Caco-2 (cell line): ENCODE results near the gene MEF2C. TPM values are rescaled to one million over a fixed set of nuclear protein-coding genes. Genes with fewer than 3 reads are reported as not detected.

Experiments used
- BruUV-seq: library from RNA; stranded (reverse); fragments of 400-500 nt; replicated peaks from 2 replicates; lab custom pipeline; 2021; lab: Mats Ljungman, UMichigan
- CTCF ChIA-PET: fragments of 300-600 bp; sonication (Branson Sonifier 250); formaldehyde crosslinking; loops from one replicate; lab custom pipeline; 2022; ENCODE audit warnings: antibody characterized with exemption; lab: Charles Lee
- POLR2A ChIA-PET: fragments of 300-600 bp; sonication (Branson Sonifier 250); formaldehyde crosslinking; loops from one replicate; lab custom pipeline; 2022; ENCODE audit warnings: antibody characterized with exemption; lab: Charles Lee
- DNase-seq, 2 experiments: peaks; one replicate each; pipeline versions ENCODE4 v3.0.0 to v3.0.0-alpha.2; 2020 to 2022
- H3K27me3 ChIP-seq: replicated peaks from 2 replicates; pipeline ENCODE4 v1.6.0; 2011; ENCODE audit warnings: low read length; ENCODE audit not compliant: control insufficient read depth, insufficient read depth
- H3K36me3 ChIP-seq: 2 replicates; pipeline ENCODE4 v1.5.1; 2011; ENCODE audit warnings: low read length; ENCODE audit not compliant: control insufficient read depth, insufficient read depth
- H3K4me1 ChIP-seq: fragments of 250-450 bp; sonication (Bioruptor Pico); 2 replicates; pipeline ENCODE4 v1.5.1; 2020; ENCODE audit warnings: mild to moderate bottlenecking
- H3K4me3 ChIP-seq: 2 replicates; pipeline ENCODE4 v1.5.1; 2011; ENCODE audit warnings: low read depth, mild to moderate bottlenecking, control low read depth, low read length
- H3K9me3 ChIP-seq: fragments of 250-450 bp; sonication (Bioruptor Pico); 2 replicates; pipeline ENCODE4 v1.5.1; 2020; ENCODE audit warnings: mild to moderate bottlenecking, moderate library complexity
- H3K27ac Mint-ChIP-seq: one replicate; pipeline ENCODE4 v1.8.0; 2022; ENCODE audit warnings: mixed read lengths; ENCODE audit not compliant: unreplicated experiment
- H3K27me3 Mint-ChIP-seq: one replicate; pipeline ENCODE4 v1.8.0; 2022; ENCODE audit warnings: mixed read lengths; ENCODE audit not compliant: insufficient read depth, unreplicated experiment
- H3K36me3 Mint-ChIP-seq: one replicate; pipeline ENCODE4 v1.8.0; 2022; ENCODE audit warnings: mild to moderate bottlenecking, mixed read lengths; ENCODE audit not compliant: insufficient read depth, unreplicated experiment
- H3K4me1 Mint-ChIP-seq: one replicate; pipeline ENCODE4 v1.8.0; 2022; ENCODE audit warnings: low read depth, mixed read lengths; ENCODE audit not compliant: unreplicated experiment
- H3K4me3 Mint-ChIP-seq: one replicate; pipeline ENCODE4 v1.8.0; 2022; ENCODE audit warnings: mild to moderate bottlenecking, moderate library complexity, mixed read lengths; ENCODE audit not compliant: unreplicated experiment
- H3K9me3 Mint-ChIP-seq: one replicate; pipeline ENCODE4 v1.8.0; 2022; ENCODE audit warnings: mixed read lengths; ENCODE audit not compliant: unreplicated experiment
- intact Hi-C: fragments of 100-400 bp; cut with micrococcal nuclease; formaldehyde crosslinking; loops from one replicate; pipeline ENCODE4 v1.10.0; 2022; ENCODE audit not compliant: unreplicated experiment
- total RNA-seq: library from RNA; stranded (reverse); gene quantifications from 2 replicates; pipeline ENCODE4 v1.2.3, GENCODE V29; 2022
- TF ChIP-seq, protein P1 (sequence below), 2 experiments: fragments of 200-600 bp in 1 of 2; IDR thresholded peaks; 1 replicate in 1 of 2; 2 replicates in 1 of 2; pipeline versions ENCODE4 v1.5.1 to v1.8.0; 2011 to 2022; ENCODE audit warnings: antibody characterized with exemption in 1 of 2, control low read depth in 1 of 2, inconsistent platforms in 1 of 2, low read depth in 1 of 2, low read length in 1 of 2, mild to moderate bottlenecking in 1 of 2, moderate library complexity in 1 of 2; ENCODE audit not compliant: insufficient read depth in 1 of 2, severe bottlenecking in 1 of 2, unreplicated experiment in 1 of 2

The MEF2C gene
- total RNA-seq, 1 experiment from 2014 or later = 1.5 TPM

GRCh38 chr5:88872971-88873370 lies 10.0 kb downstream of the MEF2C start:
- POLR2A ChIA-PET = no interaction called here
- no peaks in the 10 kb centered on the region for H3K4me1 Mint-ChIP-seq
- H3K36me3 Mint-ChIP-seq = no peaks in the 10 kb centered on the region
- H3K27me3 Mint-ChIP-seq = no peaks in the 10 kb centered on the region
- no peak overlapping the region for H3K4me3 ChIP-seq
- no peaks in the 10 kb centered on the region for H3K36me3 ChIP-seq
- no peaks in the 10 kb centered on the region for H3K9me3 ChIP-seq
- no peak for DNase-seq
- BruUV-seq = no TSS peak
- no peaks in the 10 kb centered on the region for H3K27me3 ChIP-seq
- H3K4me1 ChIP-seq = peaks cover 6% of the 10 kb centered on the region; the same call in 1 of the 2 replicates
- intact Hi-C loops = no loop called here
- no peak overlapping the region for H3K27ac Mint-ChIP-seq
- TF ChIP-seq, protein P1, sequence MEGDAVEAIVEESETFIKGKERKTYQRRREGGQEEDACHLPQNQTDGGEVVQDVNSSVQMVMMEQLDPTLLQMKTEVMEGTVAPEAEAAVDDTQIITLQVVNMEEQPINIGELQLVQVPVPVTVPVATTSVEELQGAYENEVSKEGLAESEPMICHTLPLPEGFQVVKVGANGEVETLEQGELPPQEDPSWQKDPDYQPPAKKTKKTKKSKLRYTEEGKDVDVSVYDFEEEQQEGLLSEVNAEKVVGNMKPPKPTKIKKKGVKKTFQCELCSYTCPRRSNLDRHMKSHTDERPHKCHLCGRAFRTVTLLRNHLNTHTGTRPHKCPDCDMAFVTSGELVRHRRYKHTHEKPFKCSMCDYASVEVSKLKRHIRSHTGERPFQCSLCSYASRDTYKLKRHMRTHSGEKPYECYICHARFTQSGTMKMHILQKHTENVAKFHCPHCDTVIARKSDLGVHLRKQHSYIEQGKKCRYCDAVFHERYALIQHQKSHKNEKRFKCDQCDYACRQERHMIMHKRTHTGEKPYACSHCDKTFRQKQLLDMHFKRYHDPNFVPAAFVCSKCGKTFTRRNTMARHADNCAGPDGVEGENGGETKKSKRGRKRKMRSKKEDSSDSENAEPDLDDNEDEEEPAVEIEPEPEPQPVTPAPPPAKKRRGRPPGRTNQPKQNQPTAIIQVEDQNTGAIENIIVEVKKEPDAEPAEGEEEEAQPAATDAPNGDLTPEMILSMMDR (IDR thresholded peaks at IDR 0.05; ENCODE audit: insufficient read depth in 1 of 2, low read depth in 1 of 2, low read length in 1 of 2, severe bottlenecking in 1 of 2, unreplicated experiment in 1 of 2) = no peak
- H3K9me3 Mint-ChIP-seq = no peaks in the 10 kb centered on the region
- no peak overlapping the region for H3K4me3 Mint-ChIP-seq
- CTCF ChIA-PET = no interaction called here

DNA sequence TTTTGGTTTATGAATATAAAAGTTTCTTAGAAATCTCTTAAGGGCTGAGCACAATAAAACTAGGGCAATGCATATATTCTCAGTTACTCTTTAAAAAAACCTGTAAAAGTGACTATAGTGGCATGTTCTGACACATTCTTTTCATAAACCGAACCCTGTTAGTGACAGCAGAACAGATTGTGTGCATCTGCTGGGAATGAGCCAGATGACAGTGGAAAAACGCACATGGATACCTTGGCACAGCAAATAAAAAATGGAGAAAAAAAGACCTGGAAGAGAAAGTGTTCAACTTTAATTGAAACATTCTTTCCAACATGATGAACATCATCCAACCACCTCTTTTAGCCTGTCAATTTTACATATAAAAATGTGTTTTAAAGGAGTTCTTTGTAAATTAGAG lies 12.7 kb downstream of the MEF2C start:
- Histone ChIP-seq H3K9me3 (no peaks in the 10 kb centered on the region), H3K36me3 (no peaks in the 10 kb centered on the region), H3K4me3 (no peak overlapping the region), H3K27me3 (no peaks in the 10 kb centered on the region), H3K4me1 (peaks cover 6% of the 10 kb centered on the region; the same call in 1 of the 2 replicates)
- ChIA-PET POLR2A (no interaction called here), CTCF (no interaction called here)
- H3K9me3 Mint-ChIP-seq = no peaks in the 10 kb centered on the region
- TF ChIP-seq, protein P1 (IDR thresholded peaks at IDR 0.05; ENCODE audit: insufficient read depth in 1 of 2, low read depth in 1 of 2, low read length in 1 of 2, severe bottlenecking in 1 of 2, unreplicated experiment in 1 of 2) = no peak
- intact Hi-C loops = no loop called here
- H3K36me3 Mint-ChIP-seq = no peaks in the 10 kb centered on the region
- no peaks in the 10 kb centered on the region for H3K27me3 Mint-ChIP-seq
- H3K4me3 Mint-ChIP-seq = no peak overlapping the region
- no TSS peak for BruUV-seq
- DNase-seq = no peak
- no peak overlapping the region for H3K27ac Mint-ChIP-seq
- H3K4me1 Mint-ChIP-seq = no peaks in the 10 kb centered on the region

- H3K4me1 Mint-ChIP-seq = no peaks in the 10 kb centered on the region
- no peak overlapping the region for H3K27ac Mint-ChIP-seq
- H3K9me3 Mint-ChIP-seq = no peaks in the 10 kb centered on the region
- intact Hi-C loops = no loop called here
- no peaks in the 10 kb centered on the region for H3K36me3 ChIP-seq
- H3K4me3 ChIP-seq = no peak overlapping the region
- no TSS peak for BruUV-seq
- H3K27me3 ChIP-seq = no peaks in the 10 kb centered on the region
- no peaks in the 10 kb centered on the region for H3K9me3 ChIP-seq
- no peaks in the 10 kb centered on the region for H3K27me3 Mint-ChIP-seq
- CTCF ChIA-PET = no interaction called here
- no peaks in the 10 kb centered on the region for H3K36me3 Mint-ChIP-seq
- POLR2A ChIA-PET = no interaction called here
- TF ChIP-seq, protein P1 (IDR thresholded peaks at IDR 0.05; ENCODE audit: insufficient read depth in 1 of 2, low read depth in 1 of 2, low read length in 1 of 2, severe bottlenecking in 1 of 2, unreplicated experiment in 1 of 2) = no peak
- H3K4me1 ChIP-seq = peaks cover 6% of the 10 kb centered on the region; the same call in 1 of the 2 replicates
- H3K4me3 Mint-ChIP-seq = no peak overlapping the region
- DNase-seq = no peak
These were observed 14.4 kb downstream of the MEF2C start for GRCh38 chr5:88868468-88869068.
